Pons (tissue), 1 donor: ENCODE measurements around the gene KRT9.
A peak's percentile ranks its signal among the peaks of the same experiment; 100 is the strongest.
"Not testable (repeated sequence)": the region's sequence is repeated elsewhere in the genome, so short reads cannot be mapped to it uniquely, and the experiment has no call there.

Experiments
- DNase-seq: peaks from one replicate; pipeline ENCODE4 v3.0.0-alpha.2; 2016; ENCODE audit warnings: low spot score

The KRT9 gene

DNA sequence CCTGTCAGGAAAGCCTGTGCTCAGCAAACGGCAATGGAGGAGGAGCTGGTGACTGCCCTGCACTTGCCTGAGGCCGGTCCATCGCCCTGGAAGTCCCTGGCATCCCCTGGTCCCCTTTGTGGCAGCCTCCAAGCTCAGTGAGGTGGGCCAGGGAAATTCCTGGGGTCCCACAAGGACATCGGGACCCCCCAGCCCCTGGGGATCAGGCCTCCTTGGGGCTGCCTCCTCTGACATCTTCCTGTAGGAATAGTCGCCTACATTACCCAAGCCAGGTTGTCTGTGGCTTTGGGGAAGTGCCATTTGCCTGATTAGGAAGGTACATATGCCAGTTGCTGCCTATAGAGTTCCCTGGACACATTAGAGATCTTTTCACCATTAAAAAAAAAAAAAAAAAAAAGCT is 7.1 kb upstream of the KRT9 start:
- DNase-seq = no peak

DNA sequence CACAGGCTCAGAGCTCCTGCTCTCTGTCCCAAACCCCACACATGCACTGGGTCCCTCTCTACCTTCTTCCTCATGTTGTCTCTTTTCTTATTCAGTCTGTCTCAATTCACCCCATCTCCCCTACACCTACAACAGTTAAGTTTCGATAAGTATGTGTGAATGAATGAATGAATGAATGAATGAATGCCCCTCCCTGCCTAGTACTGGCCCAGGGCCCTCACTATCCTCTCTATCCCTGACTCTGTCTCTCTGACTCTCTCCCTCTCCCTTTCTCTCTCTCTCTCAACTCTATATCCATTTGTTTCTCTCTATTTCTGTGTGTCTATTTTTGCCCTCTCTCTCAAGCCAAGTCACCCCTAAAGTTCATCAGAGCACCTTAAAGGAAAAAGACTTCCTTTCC is 6.7 kb upstream of the KRT9 start:
- no peak for DNase-seq

DNA sequence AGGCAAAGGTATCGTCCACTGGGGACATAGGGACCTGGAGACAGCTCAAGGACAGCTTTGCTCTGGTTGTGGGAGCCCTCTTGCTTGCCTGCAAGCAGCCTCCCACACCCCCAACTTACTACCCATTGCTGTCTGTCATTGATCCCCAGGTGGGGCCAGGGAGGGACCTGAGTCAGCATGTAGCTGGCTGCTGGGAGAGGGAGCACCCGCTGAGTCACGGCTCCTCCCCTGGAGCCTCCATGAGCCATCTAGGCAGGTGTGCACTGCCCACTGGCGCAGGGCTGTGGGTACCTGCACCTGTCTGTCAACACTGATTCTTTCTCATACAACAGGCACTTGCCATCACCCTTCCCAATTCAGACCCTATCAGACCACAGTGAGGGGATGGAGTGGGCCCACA is 4.9 kb upstream of the KRT9 start:
- not testable (repeated sequence) for DNase-seq

DNA sequence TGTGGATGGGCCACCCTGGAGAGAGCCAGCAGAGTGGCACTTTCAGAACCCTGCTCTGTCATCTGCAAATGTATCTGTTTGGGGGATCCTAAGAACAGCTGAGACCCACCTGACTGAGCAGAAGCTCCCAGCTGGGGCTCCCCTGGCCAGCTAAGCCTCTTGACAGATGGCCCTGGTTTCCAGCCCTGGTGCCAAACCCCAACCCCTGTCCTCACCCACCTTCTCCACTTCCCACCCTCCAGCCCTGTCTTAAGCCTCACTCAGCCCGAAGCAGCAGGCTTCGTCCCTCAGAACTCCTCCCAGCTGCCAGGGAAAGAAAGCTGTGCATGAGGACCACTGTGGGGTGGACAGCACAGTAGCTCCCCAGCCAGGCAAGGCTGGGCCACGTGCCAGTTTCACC is 3.5 kb upstream of the KRT9 start:
- no peak for DNase-seq

DNA sequence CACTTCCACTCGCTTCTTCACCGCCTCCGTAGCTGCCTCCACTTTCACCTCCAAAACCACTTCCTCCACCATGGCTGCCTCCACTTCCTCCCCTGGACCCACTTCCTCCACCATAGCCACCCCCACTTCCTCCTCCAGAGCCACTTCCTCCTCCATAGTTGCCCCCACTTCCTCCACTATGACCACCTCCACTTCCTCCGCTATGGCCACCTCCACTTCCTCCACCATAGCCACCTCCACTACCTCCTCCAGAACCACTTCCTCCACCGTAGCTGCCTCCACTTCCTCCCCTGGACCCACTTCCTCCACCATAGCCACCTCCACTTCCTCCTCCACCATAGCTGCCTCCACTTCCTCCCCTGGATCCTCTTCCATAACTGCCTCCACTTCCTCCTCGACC is 4.5 kb downstream of the KRT9 start:
- no peak for DNase-seq

DNA sequence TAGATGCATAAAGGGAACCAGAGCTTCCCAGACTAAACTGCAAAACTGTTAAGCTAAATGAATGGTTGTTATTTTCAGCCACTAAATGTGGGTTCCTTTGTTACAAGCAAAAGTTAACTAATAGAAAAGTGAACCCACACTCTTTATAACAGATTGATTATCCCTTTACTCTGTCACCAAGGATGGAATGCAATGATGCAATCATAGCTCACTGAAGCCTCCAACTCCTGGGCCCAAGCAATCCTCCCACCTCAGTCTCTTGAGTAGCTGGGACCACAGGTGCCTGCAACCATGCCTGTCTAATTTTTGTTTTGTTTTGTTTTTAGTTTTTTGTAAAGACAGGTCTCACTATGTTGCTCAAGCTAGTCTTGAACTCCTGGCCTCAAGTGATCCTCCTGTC is 6.5 kb downstream of the KRT9 start:
- DNase-seq = no peak

DNA sequence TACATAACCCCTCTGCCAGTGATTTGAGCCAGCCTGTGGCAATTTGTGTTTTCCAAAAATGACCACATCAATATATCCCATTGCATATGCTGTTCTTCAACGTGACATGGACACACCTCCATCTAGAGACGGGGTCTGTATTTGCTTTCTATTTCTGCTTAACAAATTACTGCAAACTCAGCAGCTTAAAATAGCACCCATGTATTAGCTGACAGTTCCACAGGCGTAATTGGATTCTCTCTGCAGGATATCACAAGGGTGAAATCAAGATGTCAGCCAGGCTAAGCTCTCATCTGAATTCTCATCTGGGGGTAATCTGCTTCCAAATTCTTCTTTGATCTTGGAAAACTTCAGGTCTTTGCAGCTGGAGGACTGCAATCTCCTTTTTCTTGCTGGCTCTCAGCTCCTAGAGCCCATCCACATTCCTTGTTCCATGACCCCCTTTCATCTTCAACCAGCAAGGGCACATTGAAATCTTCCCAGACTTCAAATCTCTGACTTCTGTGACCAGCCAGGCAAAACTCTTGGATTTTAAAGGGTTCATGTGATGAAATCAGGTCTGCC is 8.2 kb downstream of the KRT9 start:
- no peak for DNase-seq

DNA sequence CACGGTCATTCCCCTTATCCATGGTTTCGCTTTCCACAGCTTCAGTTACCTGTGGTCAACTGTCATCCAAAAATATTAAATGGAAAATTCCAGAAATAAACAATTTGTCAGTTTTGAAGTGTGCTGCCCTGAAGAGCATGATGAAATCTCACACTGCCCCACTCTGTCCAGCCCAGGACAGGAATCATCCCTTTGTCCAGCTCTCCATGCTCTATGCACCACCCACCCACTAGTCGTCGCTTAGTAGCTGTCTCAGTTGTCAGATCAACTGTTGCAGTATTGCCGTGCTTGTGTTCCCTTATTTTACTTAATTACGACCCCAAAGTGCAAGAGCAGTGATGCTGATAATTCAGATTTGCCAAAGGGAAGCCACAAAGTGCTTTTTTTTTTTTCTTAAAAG is 10.3 kb downstream of the KRT9 start:
- no peak for DNase-seq

DNA sequence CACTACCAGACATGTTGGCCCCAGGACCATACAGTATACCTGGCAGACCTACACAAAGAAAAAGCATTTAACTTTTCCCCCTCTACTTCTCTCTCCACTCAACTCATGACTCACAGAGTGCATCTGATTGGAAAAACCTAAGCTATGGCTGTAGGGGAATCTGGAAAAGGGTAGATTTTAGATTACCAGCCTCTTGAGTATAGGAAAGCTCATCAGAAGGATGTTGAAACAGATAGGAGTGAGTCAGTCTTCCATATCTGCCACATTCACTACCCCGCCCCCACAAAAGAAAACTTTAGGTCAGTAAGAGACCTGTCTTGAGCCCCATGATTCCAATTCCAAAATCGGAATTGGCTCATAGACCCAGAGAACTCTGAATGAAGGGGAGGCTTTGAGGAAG is 12.3 kb downstream of the KRT9 start:
- DNase-seq = no peak

DNA sequence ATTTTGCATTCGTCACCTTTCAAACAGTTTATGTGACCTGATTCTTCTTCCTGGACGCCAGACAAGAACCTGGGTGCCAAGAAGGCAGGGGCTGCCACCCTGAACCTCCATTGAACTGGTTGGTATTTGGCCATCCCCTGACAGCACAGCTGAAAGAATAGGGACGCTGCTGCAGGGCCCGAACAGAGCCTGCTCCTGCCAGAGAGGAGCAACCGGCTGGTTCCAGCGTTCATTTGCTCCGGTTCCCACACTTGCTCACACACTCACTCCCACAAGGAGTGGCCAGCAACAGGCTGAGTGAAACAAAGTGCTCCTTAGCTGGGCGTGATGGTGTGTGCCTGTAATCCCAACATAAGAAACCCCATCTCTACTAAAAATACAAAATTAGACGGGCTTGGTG is 14.9 kb downstream of the KRT9 start:
- DNase-seq = no peak

DNA sequence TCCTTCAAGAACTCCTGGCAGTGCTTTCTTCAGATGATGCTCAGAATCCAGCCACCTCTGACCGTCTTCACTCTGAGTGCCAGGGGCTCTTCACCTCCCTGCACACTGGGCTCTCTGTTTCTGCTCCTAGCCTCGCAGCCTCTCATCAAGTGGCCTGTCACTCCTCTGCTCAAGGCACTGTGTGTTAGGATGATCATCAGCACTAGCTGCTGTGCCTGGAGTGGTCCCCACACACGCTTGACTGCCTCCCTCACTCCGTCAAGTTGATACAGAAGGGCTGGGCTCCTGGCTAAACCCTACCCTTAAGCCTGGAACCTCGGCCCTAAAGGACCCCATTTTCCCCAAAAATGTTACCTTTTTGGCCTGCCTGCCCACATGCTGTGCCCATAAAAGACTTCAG is 15.6 kb downstream of the KRT9 start:
- DNase-seq = no peak

DNA sequence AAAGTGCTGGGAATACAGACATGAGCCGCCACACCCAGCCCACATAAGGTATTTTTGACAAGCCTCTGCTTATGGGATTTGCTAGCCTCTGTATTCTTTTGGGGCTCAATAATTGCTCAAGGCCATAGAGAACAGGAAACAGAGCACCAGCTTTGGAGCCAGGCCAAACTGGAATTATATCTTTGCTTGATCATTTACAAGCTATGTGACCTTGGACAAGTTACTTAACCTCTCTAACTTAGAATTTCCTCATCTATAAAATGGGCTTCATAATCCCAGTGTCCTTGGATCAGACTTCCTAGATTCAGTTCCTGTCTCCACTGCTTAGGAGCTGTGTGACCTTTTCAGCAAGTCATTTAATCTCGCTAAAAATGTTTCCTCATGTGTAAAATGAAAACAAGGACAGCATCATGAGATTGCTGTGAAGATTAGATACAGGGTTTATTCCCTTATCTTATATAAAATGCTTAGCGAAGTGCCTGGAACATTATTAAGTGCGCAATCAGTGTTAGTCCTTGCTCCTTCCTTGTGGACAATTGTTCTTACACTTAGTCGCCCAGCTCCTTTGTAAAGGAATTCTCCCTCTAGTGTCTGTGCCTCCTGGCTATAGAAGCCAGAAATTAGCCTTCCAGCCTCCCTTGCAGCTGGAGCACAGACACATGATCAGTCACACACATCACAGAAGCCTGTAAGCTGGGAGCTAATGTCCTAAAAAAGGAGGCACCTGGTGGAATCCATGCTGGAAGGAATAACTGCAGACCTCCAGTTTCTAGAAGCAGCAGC is 16.6 kb downstream of the KRT9 start:
- DNase-seq = no peak

DNA sequence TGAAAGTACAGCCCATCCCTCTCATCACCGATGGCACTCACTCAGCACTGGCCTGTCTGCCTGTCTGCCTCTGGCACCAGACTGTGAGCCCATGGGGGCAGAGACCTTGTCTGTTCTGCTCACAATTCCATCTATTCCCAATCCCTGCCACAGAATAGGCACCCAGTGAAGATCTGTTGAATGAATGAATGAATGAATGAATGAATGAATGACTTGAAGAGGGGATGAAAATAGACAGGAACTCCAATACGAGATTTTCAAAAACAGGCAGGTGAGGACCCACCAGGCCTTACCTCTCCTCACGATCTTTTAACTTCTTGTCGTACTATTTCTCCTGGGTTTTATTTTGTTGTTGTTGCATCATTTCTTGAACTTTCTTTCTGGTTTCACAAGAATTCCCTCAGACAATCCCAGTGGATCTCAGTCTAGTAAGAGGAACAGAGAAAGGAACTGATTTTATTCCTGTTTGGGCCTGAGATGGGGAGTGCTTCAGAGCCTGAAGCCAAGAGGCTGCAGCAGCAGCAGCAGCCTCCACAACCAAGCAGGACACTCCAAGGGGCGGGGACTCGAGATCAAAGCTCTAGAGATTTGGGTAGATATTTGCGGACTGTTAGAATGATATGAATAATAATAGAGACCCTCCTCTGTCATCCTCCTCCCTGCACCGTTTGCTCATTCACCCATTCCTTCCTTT is 17.7 kb downstream of the KRT9 start:
- no peak for DNase-seq

DNA sequence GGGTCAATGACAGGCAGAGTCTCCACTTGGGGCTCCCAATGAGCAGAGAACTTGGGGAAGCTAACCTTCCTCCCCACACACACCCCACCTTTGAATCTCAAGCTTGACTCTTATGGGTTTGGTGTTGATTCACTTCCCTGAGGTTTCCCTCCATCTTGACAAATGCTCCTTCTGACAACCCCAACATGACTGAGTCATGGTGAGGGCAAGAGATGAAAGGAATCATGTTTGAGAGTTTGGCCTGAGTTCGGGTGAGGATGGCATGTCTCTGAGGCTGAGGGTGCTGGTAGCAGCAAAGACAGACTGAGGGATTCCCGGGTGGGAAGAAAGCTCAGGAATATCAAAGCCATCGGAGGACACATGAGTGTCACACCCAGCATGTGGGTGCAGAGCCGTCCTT is 18.7 kb downstream of the KRT9 start:
- no peak for DNase-seq

DNA sequence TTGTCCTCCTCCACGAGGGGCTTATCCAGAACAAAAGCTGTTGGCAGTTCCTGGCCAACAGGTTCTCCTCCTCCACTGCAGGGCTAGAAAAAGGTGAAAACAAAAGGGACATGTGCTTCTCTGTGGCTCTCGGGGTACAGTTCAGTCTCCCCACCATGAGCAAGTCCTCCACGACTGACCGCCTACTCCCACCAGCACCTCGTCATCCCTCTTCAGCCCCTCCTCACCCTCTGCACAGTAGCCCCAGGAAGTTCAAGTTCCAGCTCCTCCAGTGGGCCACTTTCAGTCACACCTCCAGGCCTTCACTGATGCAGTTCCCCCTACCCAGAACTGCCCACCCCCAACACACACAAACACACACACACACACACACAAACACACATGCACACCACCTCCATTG is 19.4 kb downstream of the KRT9 start:
- no peak for DNase-seq

DNA sequence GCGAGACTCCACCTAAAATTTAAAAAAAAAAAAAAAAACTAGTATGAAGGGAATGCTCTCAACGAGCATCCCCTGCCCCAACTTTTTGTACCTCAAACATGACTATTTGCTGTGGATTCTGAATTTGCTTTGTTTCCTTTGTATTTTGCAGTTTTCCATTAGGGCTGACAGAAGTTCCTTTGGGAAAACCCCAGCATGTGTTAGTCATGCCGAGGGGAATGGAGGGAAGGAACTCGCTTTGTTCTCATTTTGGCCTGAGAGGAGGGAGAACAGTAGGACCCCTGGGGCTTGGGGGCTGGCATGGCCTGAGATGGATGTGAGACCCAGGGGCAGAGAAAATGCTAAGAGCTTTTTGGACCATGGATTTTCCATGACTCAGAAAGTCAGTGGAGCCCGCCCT is 20.5 kb downstream of the KRT9 start:
- no peak for DNase-seq

DNA sequence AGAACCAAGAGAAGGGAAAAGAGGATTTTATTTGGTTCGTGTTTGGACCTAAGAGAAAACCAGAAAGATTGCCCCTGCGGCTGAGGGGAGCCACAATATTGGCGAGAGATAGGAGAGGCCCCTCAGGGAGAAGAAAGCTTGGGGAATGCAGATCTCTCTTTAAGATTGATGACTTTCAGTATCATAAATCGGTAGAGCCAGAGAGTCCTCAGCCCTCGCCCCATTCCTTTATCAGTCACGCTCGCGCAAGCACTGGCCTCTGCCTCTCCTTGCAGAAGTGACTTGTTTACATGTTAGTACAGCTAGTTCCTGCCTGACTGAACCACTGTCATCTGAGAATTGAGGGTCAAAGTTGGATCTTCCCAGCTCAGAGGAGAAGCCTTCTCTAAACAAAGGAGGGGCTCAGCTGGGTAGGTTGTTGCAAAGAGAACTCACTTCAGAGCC is 22.2 kb downstream of the KRT9 start:
- DNase-seq = no peak

DNA sequence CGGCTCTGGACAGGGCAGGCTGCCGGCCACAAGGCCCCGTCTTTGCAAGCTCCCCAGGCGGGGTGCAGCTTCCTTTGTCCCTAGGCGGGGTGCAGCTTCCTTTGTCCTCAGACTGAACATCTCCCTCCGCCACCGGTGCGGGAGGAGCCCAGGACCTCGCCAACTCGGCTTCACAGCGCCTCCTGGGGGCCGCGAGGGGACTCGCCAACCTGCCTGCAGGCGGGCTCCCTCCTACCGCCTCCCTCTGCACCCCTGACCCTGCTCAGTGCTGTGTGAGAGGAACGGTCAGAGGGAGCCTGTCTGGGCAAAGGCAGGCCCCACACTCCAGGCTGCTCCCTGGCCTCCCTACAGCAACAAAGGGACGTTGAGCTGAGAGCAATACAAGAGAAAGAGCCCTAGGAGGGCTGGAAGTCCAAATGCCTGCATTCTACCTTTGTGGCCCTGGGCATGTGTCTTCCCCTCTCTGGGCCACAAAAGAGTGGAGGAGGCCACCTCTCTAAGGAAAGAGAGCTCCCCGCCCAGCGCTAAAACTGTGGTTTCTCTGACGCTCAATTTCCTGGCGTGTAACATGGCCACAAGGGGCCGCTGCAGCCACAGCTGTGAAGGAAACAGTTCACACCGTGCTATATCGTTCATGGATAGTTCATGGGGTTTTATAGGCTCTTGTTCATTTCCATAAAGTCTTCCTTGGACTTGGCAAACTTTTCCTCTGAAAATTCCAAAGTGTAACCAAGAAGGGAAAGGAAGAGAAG is 22.8 kb downstream of the KRT9 start:
- DNase-seq = peak; percentile 74

DNA sequence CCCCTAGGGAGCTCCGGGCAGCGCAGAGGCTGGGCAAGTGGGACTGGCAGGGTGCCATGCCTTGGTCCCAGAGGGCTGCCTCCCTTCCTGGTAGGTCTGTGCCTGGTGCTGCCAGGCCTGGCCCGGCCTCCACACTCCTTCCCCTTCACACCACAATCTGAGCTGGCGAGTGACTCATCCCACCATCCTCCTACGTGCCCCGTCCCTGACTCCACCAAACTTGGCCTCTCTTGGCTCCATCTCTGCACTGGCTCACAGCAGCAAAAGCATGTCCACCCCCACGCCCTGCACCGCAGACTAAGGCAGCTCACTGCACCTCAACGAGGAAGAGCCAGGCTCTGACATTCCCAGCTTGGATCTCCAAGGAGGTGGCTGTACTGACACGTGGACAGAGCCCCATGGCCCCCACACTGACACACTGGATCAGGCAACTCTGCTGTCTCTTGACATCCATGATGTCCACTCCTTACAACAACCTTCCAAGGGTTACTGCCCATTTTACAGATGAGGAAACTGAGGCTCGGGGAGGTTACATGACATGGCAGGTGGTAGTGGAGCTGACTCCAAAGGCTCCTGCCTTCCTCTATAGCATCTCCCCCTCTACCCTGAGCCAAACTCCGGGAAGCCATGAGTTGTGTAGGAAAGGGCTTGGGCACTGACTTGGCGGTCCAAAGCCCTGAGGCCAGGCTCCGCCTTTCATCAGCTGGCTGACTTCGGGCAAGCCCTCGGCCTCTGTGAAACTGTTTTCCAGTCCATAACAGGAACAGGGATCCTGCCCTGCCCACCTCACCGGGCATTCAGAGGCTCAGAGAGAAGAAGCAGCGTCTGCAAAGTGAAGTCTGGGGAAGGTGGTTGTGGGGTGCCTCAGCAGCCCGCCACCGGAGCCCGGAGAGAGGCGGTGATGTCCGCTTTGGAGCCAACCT is 23.7 kb downstream of the KRT9 start:
- DNase-seq = no peak

DNA sequence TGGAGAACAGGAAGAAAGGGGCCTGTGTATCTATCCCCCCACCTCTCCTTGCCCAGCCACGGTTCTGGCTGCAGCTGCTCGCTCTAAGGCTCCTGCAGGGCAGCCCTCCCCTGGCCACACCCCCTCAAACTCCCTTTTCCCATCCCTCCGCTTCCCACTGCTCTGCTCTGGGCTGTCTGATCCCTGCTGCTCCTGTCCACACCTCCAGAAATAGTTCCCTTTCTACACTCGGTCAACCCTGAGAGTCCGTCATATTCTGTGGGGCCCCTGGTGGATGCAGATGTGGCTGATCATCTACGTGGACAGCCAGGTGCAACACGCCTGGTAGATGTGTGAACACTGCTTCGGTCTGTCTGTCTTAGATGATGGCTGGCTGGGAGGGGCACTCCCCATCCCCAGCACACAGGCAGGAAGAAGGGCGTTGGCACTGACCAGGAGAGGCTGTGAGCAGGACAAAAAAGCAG is 24.4 kb downstream of the KRT9 start:
- no peak for DNase-seq

DNA sequence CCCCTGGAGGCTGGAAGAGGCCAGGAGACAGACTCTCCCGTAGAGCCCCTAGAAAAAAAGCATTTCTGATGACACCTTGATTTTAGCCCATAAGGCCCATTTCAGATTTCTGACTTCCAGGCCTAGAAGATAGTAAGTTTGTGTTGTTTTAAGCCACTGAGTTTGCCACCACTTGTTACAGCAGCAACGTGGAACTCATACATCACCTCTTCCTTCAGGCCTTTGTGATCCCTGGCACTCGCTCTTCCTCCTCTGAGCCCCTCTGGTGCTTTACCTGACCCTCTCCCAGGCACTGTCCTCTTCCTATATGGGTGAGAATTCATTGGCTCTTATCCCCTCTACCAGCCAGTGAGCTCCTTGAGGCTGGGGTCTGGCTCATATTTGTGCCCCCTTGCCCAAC is 25.0 kb downstream of the KRT9 start:
- no peak for DNase-seq
